ENCODE data around the gene SUN3. TPM values are rescaled to one million over a fixed set of nuclear protein-coding genes. Genes with fewer than 3 reads are reported as not detected.

SUN3 gene
- total and polyA plus RNA-seq, 2 of the 8 experiments (the other 6 are each of a cell fraction or from before 2014, with no cell fraction given), result not detected

GRCh38 chr7:48045195-48045765 lies 16.4 kb upstream of the SUN3 start:
- DNase-seq (ENCODE audit: low read depth in 1 of 2, low spot score in 2 of 2) (no peak), FAIRE-seq (no peak)
- Histone ChIP-seq H2BK120ac (replicated peaks; ENCODE audit: low read depth, low read length) (no peak overlapping the region), H3K9me3 (ENCODE audit: insufficient read depth in 2 of 2, low read depth in 1 of 2, low read length in 1 of 2) (no peaks in the 10 kb centered on the region), H4K5ac (ENCODE audit: insufficient read length, low read depth, low read length) (no peak overlapping the region), H3K23ac (ENCODE audit: insufficient read length) (no peak overlapping the region), H3K4me2 (ENCODE audit: insufficient read depth in 1 of 2, low read depth in 2 of 2, low read length in 2 of 2) (no peak overlapping the region), H2BK15ac (ENCODE audit: low read length) (no peak overlapping the region), H3K18ac (ENCODE audit: extremely low read depth, low read length) (no peak overlapping the region), H3K14ac (ENCODE audit: insufficient read length) (no peak overlapping the region), H3K79me1 (ENCODE audit: low read depth, low read length) (no peaks in the 10 kb centered on the region), H3K79me2 (ENCODE audit: control insufficient read depth in 1 of 2, insufficient read depth in 2 of 2, low read length in 2 of 2) (no peaks in the 10 kb centered on the region), H3K4ac (replicated peaks; ENCODE audit: insufficient read length, low read depth, low read length) (no peak overlapping the region), H3K27ac (ENCODE audit: low read depth, low read length) (no peak overlapping the region), H2BK5ac (ENCODE audit: low read depth, low read length) (no peak overlapping the region), H2BK20ac (ENCODE audit: low read length) (no peak overlapping the region), H3K36me3 (ENCODE audit: control insufficient read depth in 2 of 4, insufficient read depth in 4 of 4, low read length in 3 of 4) (no peaks in the 10 kb centered on the region), H3K4me3 (ENCODE audit: extremely low read depth in 1 of 4, insufficient read depth in 2 of 4, low read depth in 3 of 4, low read length in 4 of 4) (no peak overlapping the region), H4K20me1 (replicated peaks in 1 of 2; ENCODE audit: control insufficient read depth in 1 of 2, insufficient read depth in 2 of 2, low read length in 2 of 2) (no peaks in the 10 kb centered on the region), H3K23me2 (ENCODE audit: low read depth, low read length) (no peaks in the 10 kb centered on the region; the same call in 1 of the 2 replicates), H2AK5ac (ENCODE audit: low read depth, low read length) (no peak overlapping the region), H4K91ac (replicated peaks; ENCODE audit: insufficient read length, low read length) (no peak overlapping the region), H3K27me3 (replicated peaks in 1 of 4; ENCODE audit: control insufficient read depth in 3 of 4, extremely low read depth in 1 of 4, insufficient read depth in 3 of 4, low read length in 3 of 4) (no peaks in the 10 kb centered on the region), H3K9ac (replicated peaks in 1 of 4; ENCODE audit: extremely low read depth in 1 of 4, low read depth in 3 of 4, low read length in 3 of 4) (no peak overlapping the region), H4K8ac (ENCODE audit: extremely low read depth, insufficient read depth, low read length) (no peak overlapping the region), H2BK12ac (ENCODE audit: low read depth, low read length) (no peak overlapping the region), H3K56ac (replicated peaks; ENCODE audit: insufficient read length, low read depth, low read length) (no peak overlapping the region), H3K4me1 (replicated peaks in 1 of 4; ENCODE audit: control insufficient read depth in 3 of 4, insufficient read depth in 4 of 4, low read length in 3 of 4) (peaks cover 3 to 14% (median 6%) of the 10 kb centered on the region in 4 experiments; a peak in 6 of 7 replicates), H2AFZ (ENCODE audit: low read length) (no peak overlapping the region)
- 82% methylated on average over 9 of the region's 9 CpGs; no CpG with 5 or more reads in 1 of the 2 experiments for WGBS, 2 experiments (ENCODE audit: extremely low coverage in 1 of 2, insufficient coverage in 1 of 2, insufficient read length in 1 of 2, insufficient replicate concordance in 2 of 2, low coverage in 1 of 2, low lambda C conversion rate in 2 of 2, missing lambda C conversion rate in 1 of 2)
- POLR2A ChIA-PET (ENCODE audit: partially characterized antibody), result interaction anchor here (0.8 kb wide), 1 partner anchor 18 kb away, joined by 3 read pairs; no protein-coding TSS in a partner anchor
- CTCF ChIA-PET (ENCODE audit: partially characterized antibody), result interaction anchor here (0.9 to 2.0 kb wide), 3 partner anchors 43 to 65 kb away, joined by 3 to 7 read pairs (median 4); partner anchors contain the start of gene UPP1
- TF ChIP-seq E2F6 (IDR thresholded peaks at IDR 0.05), result peak; percentile 41; the same call in 1 of the 2 replicates
- no peak for TF ChIP-seq ATF3 (IDR thresholded peaks at IDR 0.05; ENCODE audit: insufficient read depth, low read depth, low read length)
- no peak for TF ChIP-seq CTCF (IDR thresholded peaks at IDR 0.05; ENCODE audit: control extremely low read depth in 1 of 3, insufficient read depth in 1 of 3, low read depth in 1 of 3, low read length in 3 of 3)
- TF ChIP-seq TEAD4 (IDR thresholded peaks at IDR 0.05; ENCODE audit: low read depth, low read length), result no peak

Data from H1 (cell line).